HG02610 (cell line): ENCODE results near the gene MT1A.

Experiments
- ATAC-seq: cut with Tn5 transposase; IDR thresholded peaks from one replicate; pipeline ENCODE4 v1.9.1; 2021; ENCODE audit warnings: mild to moderate bottlenecking, moderate library complexity; ENCODE audit not compliant: unreplicated experiment

Gene MT1A

GRCh38 chr16:56675685-56676210 is 37.3 kb downstream of the MT1A start:
- no peak for ATAC-seq

DNA sequence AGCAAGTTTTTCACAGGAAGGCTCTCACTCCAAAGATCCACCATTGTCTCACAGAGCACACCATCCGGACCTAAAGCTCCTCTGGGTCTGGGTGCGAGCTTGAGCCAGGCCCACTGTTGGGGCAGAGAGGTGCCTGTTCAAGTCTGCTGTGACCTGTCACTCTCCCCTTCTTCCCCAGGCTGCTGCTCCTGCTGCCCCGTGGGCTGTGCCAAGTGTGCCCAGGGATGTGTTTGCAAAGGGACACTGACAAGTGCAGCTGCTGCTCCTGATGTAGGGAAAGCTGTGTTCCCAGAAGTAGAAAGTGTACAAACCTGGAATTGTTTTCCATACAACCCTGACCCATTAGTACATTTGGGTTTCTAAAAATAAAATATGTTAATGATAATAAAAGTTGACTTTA is 39.0 kb downstream of the MT1A start:
- no peak for ATAC-seq

GRCh38 chr16:56679078-56679730 is 40.7 kb downstream of the MT1A start:
- ATAC-seq, result no peak

DNA sequence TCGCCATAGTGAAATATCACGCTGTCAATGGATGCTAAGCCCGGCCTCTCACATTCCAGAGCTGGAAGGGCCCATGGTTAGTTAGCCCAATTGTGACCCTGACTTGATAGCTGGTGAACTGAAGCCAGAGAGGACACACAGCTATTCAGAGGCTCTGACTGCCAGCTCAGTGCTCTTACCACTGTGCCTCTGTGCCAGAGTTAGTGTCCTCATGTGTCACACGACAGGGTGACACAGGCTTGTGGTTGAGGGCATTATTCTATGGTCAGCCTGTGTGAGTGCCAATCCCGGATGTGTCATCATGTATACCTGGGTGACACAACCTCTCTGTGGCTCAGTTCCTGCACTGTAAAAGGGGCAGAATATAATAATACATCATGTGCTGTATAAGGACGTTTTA is 41.4 kb downstream of the MT1A start:
- no peak for ATAC-seq

DNA sequence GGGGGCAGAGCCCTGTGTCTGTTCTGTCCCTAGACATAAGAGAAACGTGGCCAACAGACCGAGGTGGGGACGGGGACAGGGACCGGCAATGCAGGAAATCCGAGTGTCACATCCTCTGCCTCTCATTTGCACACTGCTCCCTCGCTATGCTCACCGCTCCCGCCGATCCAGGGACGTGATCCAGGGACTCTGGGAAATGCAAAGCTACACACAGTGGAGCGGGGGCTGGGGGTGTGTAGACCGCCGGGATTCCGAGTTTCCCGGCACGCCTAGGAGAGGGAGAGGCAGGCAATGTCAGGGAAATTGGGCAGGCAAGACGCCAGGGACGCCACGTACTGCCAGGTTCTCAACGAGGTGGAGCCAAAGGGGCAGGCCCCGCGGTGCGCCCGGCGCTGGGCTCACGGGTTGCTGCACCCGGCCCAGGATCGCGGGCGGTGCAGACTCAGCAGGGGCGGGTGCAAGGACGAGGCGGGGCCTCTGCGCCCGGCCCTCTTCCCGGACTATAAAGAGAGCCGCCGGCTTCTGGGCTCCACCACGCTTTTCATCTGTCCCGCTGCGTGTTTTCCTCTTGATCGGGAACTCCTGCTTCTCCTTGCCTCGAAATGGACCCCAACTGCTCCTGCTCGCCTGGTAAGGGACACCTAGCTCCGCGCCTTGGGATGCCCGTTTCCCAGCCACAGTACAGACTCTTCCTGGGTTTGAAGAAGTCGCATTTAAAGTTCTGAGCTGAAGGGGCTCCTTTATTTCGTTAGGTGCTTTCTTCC is 43.7 kb downstream of the MT1A start, which contains the start of gene MT1X:
Gene MT1X, plus strand, starts transcription at position 532 of the 764 bp plus-strand sequence. Its CDS starts 71 bp downstream, at position 603.
- peak; percentile 96 for ATAC-seq

DNA sequence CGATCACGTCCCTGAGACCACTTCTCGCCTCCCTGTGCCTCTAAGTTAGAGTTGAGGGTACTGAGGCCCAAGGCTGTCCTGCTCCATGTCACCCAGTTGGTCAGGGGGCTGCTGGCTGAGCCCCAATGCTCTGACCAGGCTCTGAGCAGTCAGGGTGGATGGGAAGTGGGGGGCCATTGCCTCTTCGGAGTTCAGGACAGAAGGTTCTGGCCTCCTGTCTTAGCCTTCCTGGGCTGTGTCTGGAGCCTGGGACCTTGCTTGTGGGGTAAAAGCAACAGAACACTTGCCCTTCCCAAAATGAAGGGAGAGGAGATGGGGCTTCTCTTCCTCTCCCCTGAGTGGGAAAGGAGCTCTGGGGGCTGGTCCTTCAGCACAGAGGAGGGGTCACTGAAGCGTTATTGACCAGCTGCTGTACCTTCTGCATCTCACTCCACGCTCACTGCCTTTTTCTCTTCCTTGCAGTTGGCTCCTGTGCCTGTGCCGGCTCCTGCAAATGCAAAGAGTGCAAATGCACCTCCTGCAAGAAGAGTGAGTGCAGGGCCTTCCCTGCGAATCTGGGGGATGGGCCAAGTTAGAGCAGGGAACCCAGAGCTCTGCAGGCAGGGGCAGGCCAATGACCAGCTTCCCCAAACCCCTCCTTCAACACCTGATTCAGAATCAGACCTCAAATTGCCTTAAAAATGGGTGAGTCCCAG is 44.4 kb downstream of the MT1A start:
- ATAC-seq, result no peak

- ATAC-seq, result no peak
Measured at GRCh38 chr16:56683424-56684172, 45.1 kb downstream of the MT1A start.

DNA sequence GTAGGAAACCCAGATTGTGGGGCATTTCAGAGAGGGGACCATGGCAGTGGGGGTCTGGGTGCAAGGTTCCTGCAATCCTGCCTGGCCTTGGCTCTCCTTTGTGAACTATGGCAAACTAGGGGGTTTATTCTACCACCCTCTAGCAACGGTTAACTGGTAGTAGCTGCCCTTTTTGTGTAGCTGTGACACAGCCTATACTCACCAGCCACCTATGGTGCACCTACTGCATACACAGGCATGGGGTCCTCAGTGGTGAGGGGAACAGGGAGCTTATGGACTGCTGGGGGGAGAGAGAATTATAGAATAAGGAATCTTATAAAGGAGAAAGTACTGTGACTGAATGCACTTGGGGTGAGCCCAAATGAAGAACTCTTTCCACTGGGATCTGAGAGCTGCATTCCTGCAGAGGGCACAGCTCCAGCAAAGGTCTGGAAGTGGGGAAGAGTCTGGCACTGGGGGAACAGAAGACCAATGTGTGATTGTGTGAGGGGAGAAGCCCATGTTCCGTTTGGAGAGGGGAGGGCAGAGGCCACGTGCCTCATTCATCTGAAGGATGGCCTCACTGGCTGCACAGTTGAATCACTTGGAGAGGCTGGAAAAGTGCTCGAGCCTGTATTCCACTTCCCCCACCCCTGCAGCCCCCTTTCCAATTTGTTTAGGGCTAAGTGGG is 45.9 kb downstream of the MT1A start:
- no peak for ATAC-seq

GRCh38 chr16:56684926-56685590 is 46.6 kb downstream of the MT1A start:
- ATAC-seq, result no peak

GRCh38 chr16:56686758-56687157 is 48.3 kb downstream of the MT1A start:
- ATAC-seq, result no peak

GRCh38 chr16:56688762-56689161 is 50.3 kb downstream of the MT1A start:
- no peak for ATAC-seq

DNA sequence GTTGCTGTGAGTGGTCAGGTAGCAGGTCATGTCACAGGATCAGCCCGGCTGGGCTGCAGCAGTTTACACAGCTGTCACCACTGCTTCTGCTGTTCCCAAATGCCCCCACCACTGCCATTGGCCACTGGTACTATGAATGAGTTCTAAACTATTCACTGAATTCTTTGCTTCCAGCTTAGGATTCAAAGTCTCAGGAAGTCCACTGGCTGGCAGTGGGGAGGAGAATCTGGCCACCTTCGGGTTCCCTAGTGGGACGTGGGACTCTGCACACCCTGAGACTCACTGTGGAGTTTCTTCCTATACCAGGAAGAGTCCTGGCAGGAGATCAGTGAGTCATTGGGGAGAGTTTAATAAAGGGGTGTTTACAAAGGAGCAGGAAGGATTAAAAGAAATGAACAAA is 50.7 kb downstream of the MT1A start:
- no peak for ATAC-seq
